Endometrium (tissue), 2 donors: Measurements from ENCODE around the gene KCNS1.
"Not testable (repeated sequence)": the region's sequence is repeated elsewhere in the genome, so short reads cannot be mapped to it uniquely, and the experiment has no call there.

Experiments used
- FAIRE-seq: peaks from 2 replicates; lab custom pipeline; 2012; peaks lifted over from hg19 to GRCh38; lab: Jason Lieb, UNC
- donor health status: control.
- donor health status: control.

KCNS1 gene

GRCh38 chr20:45100563-45101245 is at the start of gene KCNS1:
Gene KCNS1, minus strand, starts transcription at chr20:45101127. Its CDS starts 1,891 bp downstream, at chr20:45099236.
- no peak for FAIRE-seq

- FAIRE-seq: no peak
Measured at GRCh38 chr20:45149062-45149461, 48.1 kb upstream of the KCNS1 start.

DNA sequence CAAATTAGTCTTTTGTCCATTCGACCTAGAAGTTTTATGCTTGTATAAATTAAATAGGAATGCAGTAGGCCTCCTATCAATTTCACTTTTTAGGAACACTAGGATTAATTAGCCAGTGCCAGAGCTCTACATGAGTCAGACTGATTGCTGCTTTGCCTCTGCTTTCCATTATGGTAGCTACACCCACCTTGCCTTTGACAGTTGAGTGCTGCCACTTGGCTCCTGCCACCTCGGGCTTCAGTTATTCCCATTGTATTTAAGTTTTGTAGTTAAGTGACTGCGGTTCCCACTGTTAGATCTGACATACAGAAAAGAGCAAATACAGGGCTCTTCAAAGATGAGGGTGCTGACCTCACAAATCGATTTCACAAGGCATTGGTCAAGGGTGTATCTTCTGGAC is 39.9 kb upstream of the KCNS1 start:
- no peak for FAIRE-seq

GRCh38 chr20:45139733-45140375 is 38.9 kb upstream of the KCNS1 start:
- not testable (repeated sequence) for FAIRE-seq

GRCh38 chr20:45138561-45139300 is 37.8 kb upstream of the KCNS1 start:
- no peak for FAIRE-seq

GRCh38 chr20:45136911-45137310 is 36.0 kb upstream of the KCNS1 start:
- FAIRE-seq: no peak

GRCh38 chr20:45128099-45128498 is 27.2 kb upstream of the KCNS1 start:
- no peak for FAIRE-seq

DNA sequence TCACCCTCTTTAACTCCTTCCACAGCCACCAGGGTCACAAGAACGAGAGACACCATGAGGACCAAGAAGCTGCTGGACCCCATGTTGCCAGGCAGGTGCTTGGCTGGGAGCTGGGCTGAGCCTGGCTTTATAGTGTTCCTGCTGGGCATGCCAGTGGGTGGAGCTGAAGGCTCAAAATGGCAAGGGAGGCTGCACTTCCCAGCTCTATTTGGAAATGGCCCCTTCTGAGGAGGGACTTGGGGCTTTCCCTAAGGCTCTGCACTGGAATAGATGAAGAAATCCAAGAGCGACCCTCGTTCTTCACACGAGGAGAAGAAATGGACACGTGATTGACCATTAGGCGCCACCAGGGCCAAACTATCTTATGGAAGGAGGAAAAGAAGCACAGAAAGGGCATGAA is 23.4 kb upstream of the KCNS1 start, which contains the start of gene WFDC12:
Gene WFDC12, minus strand, starts transcription at position 101 of the 400 bp plus-strand sequence. Its CDS starts 18 bp downstream, at position 83.
- no peak for FAIRE-seq

GRCh38 chr20:45121388-45121787 is 20.5 kb upstream of the KCNS1 start:
- no peak for FAIRE-seq

- FAIRE-seq: no peak
Measured at GRCh38 chr20:45119556-45120266, 18.8 kb upstream of the KCNS1 start.

GRCh38 chr20:45118028-45118427 is 17.1 kb upstream of the KCNS1 start:
- FAIRE-seq: no peak

GRCh38 chr20:45117581-45117980 is 16.7 kb upstream of the KCNS1 start:
- FAIRE-seq: no peak

- FAIRE-seq: no peak
Measured at GRCh38 chr20:45115829-45116228, 14.9 kb upstream of the KCNS1 start.

GRCh38 chr20:45115386-45115774 is 14.5 kb upstream of the KCNS1 start:
- no peak for FAIRE-seq

- FAIRE-seq: no peak
Measured at GRCh38 chr20:45114465-45115385, 13.8 kb upstream of the KCNS1 start, which contains the start of gene WFDC5. Gene WFDC5, minus strand, starts transcription at chr20:45115174. Its CDS starts 91 bp downstream, at chr20:45115083.

DNA sequence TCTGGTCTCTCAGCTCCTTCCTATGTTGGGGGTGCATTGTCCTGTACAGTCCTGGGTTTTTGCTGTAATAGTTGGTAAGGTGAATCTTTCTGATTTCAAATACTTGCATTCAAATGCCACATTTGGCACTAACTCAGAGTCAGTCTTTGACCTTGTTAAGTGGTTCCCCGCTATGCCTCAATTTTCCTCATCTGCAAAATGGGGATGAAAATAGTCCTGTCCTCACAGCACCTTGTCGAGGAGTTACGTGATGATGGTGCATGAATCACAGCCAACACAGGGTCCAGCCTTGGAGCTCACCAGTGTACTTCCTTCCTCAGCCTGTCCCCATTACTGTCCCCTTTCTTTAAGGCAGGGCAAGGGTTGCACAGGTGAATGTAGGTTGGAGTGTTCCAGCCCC is 12.9 kb upstream of the KCNS1 start:
- no peak for FAIRE-seq

DNA sequence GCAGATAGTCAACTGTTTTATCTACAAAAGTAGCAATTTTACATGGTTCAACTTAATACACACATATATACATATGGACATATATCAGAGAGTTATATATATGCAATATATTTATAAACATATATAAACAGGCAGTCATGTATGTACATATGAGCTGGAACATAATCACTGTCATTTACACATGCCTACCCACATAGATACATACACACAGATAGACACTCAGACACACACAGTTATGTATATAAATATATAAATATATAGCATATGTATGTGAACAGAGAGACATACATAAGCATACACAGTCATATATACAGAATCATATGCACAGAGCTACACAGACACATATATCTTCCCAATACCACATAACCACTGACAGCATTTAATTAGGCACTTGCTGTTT is 11.8 kb upstream of the KCNS1 start:
- no peak for FAIRE-seq

- FAIRE-seq: no peak
Measured at GRCh38 chr20:45111799-45112471, 11.0 kb upstream of the KCNS1 start.

DNA sequence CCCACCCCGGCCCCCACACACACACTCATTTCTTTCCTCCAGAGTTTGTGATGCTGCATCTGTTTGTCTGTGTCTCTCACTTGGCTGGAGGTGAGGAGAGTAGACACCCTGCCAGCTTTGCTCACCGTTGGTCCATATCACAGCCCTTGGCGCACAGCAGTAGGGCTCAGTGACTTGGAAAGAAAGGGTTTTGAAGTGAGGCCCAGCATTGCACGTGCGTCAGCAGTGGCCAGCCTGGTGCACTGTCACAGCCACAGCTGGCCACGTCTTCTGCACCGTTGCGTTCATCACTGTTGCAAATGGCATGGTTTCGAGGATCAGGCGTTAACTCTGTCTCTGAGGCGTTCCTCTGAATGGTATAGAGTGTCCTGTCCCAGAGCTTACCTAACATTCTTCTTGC is 10.4 kb upstream of the KCNS1 start:
- FAIRE-seq: no peak

- no peak for FAIRE-seq
Measured at GRCh38 chr20:45110301-45110700, 9.4 kb upstream of the KCNS1 start.

- no peak for FAIRE-seq
Measured at GRCh38 chr20:45109634-45110033, 8.7 kb upstream of the KCNS1 start.
